HK-2 (cell line): Measurements from ENCODE around the gene HLA-E.
A peak's percentile ranks its signal among the peaks of the same experiment; 100 is the strongest.

Source experiments
- DNase-seq: peaks from one replicate; pipeline ENCODE4 v3.0.0-alpha.2; 2018; ENCODE audit not compliant: unreplicated experiment

Gene HLA-E

DNA sequence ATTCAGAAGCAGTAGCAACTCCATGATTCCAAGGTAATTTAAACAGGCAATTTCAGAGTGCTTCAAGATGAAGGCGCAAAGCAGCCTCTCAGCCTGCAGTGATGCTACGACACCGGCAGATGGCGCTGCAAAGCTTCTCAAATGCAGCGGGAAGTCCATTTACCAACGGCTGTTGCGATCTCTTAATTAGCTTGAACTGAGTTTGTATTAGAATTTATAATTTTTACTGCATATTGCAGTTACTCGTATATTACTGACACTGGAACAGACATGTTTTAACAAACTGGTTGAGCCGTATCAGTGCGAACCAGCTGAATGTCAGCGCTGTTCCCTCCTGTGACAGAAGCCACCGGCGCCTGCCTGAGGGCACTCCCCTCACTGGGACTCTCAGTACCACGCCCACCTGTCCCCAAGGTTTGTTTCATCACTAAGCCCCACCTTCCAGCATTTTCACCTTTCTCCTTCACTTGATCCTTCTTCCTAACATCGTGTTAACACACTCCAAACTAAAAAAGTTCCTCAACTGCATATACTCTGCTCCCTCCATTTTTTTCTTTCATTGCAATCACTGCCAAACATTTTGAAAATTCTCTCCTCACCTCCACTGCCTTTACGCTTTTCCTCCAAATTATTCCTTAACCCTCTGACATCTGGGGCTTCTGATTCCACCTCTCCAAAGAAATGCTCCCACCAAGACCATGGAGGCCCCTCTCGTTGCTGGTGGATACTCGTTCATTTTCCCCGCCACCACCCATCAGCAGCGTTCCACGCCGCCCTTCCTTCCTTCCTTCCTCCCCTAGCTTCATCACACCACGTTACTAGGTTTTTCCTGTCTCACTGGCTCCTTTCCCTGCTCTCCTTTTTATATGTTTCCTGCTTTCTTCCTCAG is 52.5 kb downstream of the HLA-E start:
- peak; percentile 66 for DNase-seq

DNA sequence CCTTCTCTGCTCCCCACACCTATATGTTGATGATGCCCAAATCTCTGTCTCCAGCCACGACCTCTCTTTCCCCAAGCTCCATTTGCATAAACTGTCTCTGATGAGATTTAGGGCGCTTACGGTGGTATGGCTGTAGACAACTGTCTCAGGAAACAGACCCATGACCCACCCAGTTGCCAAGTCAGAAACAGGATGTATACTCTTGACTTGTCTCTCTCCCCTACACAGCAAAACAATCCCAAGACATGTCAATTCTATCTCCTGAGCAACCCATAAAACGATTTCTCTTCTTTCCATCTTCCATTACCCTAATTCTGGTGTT is 53.1 kb downstream of the HLA-E start:
- no peak for DNase-seq

DNA sequence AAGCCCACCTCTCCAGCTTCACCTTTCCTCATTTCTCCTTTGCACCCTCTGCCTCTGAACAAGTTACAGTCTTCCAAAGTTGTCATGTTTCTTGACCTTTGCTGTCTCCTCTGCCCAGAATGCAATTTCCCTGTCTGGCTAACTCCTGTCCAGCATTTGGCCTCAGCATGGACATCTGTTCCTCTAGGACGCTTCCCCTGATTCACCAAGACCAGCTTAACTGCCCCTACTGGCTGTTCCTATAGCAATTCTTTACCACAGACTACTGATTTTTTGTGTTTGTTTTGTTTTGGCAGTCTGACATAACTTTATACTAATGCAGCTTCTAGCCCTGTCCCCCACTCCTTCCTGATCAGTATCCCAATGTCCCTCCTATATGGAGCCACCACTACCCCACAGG is 53.6 kb downstream of the HLA-E start:
- DNase-seq = no peak
